ENCODE measurements around the gene THEMIS.

GRCh38 chr6:127939442-127940066 is 38.7 kb upstream of the THEMIS start:
- TF ChIP-seq CTCF (IDR thresholded peaks at IDR 0.05) (no peak), POLR2A (IDR thresholded peaks at IDR 0.05) (no peak)

Measured in Peyer's patch (tissue), 4 donors.